Psoas muscle (tissue), 8 donors: ENCODE results near the gene TRIM27. TPM values are rescaled to one million over a fixed set of nuclear protein-coding genes. Genes with fewer than 3 reads are reported as not detected.

Source experiments
- ATAC-seq, 4 donors: fragments of 200-7000 bp; cut with Tn5 transposase; one replicate each; pipeline ENCODE4 v1.9.1; 2020; ENCODE audit warnings: moderate library complexity in 3 of 4, mild to moderate bottlenecking in 2 of 4
- DNase-seq, 2 donors: peaks; one replicate each; pipeline ENCODE4 v3.0.0-alpha.2; 2020
- H3K27ac ChIP-seq: fragments of 200-600 bp; one replicate; pipeline ENCODE4 v1.8.0; 2022
- H3K27me3 ChIP-seq, 3 donors: fragments of 200-600 bp in 1 of 3; one replicate each; pipeline versions ENCODE4 v1.6.1 to v1.8.0; 2013 to 2022; ENCODE audit warnings: low read length in 2 of 3, mild to moderate bottlenecking in 2 of 3, moderate library complexity in 1 of 3; ENCODE audit not compliant: insufficient read depth in 3 of 3
- H3K36me3 ChIP-seq, 2 donors: fragments of 200-600 bp in 1 of 2; one replicate each; pipeline versions ENCODE4 v1.6.1 to v1.8.0; 2013 to 2022; ENCODE audit warnings: low read depth in 1 of 2, mild to moderate bottlenecking in 1 of 2, moderate library complexity in 1 of 2; ENCODE audit not compliant: insufficient read depth in 1 of 2
- H3K4me1 ChIP-seq: fragments of 200-600 bp; one replicate; pipeline ENCODE4 v1.8.0; 2022
- H3K4me3 ChIP-seq: fragments of 200-600 bp; one replicate; pipeline ENCODE4 v1.8.0; 2022; ENCODE audit warnings: mild to moderate bottlenecking
- H3K9me3 ChIP-seq: fragments of 200-600 bp; one replicate; pipeline ENCODE4 v1.8.0; 2022
- WGBS, 3 donors: extraction: QIAGEN DNeasy Blood & Tissue Kit; methylation state at CpG; one replicate each; pipeline versions ENCODE4 v1.1.6 to v1.1.7; 2013; 5-methylcytosine and 5-hydroxymethylcytosine counted together
- intact Hi-C, 2 donors: fragments of 100-400 bp; cut with DNase I; formaldehyde crosslinking; loops; one replicate each; pipeline versions ENCODE4 v1.11.0 to v1.14.2; 2022
- polyA plus RNA-seq, 3 donors: library from polyadenylated mRNA; stranded (reverse); fragments of 200-250 nt; gene quantifications; one replicate each; pipeline ENCODE4 v1.2.3, GENCODE V29; 2013
- total RNA-seq, 4 donors: library from RNA; stranded (reverse); fragmentation: NEBNext Ultra II Directional in 2 of 4; extraction: Animal tissue kit (Norgen Biotek cat#: 25700) in 2 of 4; gene quantifications; one replicate each; pipeline versions ENCODE4 v1.2.1 to v1.2.4, GENCODE V29; 2021 to 2023
- TF ChIP-seq, protein P1 (sequence below): fragments of 200-600 bp; IDR thresholded peaks from one replicate; pipeline ENCODE4 v1.8.0; 2022; ENCODE audit warnings: antibody characterized with exemption
- donor health status: healthy with polysubstance abuse.
- donor health status: DM: no; HTN: no; CAD: no; lungs with moderate emphysema.
- donor health status: Bipolar disorder and iron deficiency.
- donor health status: healthy.
- donor health status: DM: yes; HTN: yes; CAD: no.
- donor health status: DM: no; HTN: no; CAD: no.
- donor health status: DM: no; HTN: no; CAD: no.
- donor health status: DM: yes; HTN: yes; CAD: no.

TRIM27 gene
- total and polyA plus RNA-seq, 7 donors = 15.0 to 42.8 (median 23.7) TPM

DNA sequence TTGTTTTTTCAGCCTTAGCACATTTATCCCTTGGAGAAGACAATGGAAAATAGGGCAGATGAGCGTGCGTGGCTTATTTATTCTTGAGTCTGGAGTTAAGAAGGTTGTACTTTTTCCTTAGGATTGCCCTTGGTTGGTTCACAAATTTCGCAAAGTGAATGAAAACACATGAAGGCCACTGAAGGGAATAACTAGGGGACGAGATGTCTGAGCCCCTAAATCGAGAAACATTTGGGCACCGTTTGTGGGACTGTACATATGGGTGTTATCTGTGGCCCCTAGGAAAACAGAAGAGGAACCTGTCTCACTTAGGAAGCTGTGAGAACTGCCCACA lies 19.4 kb upstream of the TRIM27 start:
- 41 to 48% (median 41%) methylated on average over 6 of the region's 6 CpGs for WGBS, 3 donors
- no peak for ATAC-seq

DNA sequence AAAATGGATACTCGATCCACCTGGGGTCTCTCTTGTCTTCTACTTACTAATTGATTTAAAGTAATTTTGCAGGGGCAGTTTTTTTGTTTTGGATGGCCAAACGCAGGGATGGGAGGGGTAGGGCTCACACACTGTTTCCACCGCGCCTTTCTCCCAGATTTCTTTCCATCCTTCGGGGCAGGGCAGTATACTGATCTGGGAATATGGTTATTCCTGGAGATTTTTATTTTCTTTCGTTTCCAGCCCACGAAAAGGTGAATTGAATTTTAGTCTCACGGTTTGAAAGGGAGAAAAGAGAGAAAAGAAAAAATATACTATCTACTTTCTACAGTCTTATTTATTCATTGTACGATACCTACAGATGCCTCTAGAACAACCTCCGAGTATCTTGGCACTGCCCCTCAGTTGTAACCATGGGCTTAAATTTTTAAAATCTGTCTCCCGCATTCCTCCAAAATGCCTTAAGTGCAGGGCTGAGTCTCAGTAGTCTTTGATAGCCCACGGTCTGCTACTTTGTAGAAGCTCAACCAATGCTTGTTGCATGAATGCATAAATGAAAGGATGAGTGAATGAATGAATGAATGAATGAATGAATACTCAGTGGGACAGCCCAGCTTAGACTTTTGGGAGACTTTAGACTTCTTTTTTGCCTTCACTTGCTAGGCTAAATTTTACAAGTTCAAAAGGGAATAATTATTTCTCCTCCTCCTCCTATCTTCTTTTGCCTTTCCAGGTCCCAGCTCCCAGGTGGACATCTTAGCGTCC lies 18.1 kb upstream of the TRIM27 start:
- WGBS, 3 donors = 8 to 11% (median 10%) methylated on average over 13 of the region's 13 CpGs
- peaks cover 0 to 23% (median 0%) of the 10 kb centered on the region in 3 donors for H3K27me3 ChIP-seq
- intact Hi-C loops = loop anchor here in 1 of 2 donors (1.0 to 10.0 kb wide), 2 partner anchors 39 to 107 kb away; no protein-coding TSS in a partner anchor
- no peak for ATAC-seq
- peaks cover 16% of the 10 kb centered on the region for H3K4me1 ChIP-seq
- no peak for DNase-seq
- no peaks in the 10 kb centered on the region for H3K36me3 ChIP-seq
- H3K4me3 ChIP-seq = peak overlapping the region; percentile 71
- TF ChIP-seq, protein P1, sequence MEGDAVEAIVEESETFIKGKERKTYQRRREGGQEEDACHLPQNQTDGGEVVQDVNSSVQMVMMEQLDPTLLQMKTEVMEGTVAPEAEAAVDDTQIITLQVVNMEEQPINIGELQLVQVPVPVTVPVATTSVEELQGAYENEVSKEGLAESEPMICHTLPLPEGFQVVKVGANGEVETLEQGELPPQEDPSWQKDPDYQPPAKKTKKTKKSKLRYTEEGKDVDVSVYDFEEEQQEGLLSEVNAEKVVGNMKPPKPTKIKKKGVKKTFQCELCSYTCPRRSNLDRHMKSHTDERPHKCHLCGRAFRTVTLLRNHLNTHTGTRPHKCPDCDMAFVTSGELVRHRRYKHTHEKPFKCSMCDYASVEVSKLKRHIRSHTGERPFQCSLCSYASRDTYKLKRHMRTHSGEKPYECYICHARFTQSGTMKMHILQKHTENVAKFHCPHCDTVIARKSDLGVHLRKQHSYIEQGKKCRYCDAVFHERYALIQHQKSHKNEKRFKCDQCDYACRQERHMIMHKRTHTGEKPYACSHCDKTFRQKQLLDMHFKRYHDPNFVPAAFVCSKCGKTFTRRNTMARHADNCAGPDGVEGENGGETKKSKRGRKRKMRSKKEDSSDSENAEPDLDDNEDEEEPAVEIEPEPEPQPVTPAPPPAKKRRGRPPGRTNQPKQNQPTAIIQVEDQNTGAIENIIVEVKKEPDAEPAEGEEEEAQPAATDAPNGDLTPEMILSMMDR = no peak
- H3K9me3 ChIP-seq = no peaks in the 10 kb centered on the region
- no peak overlapping the region for H3K27ac ChIP-seq

More for the DNA sequence above, 19.4 kb upstream of the TRIM27 start:
- H3K27ac ChIP-seq = no peak overlapping the region
- H3K4me1 ChIP-seq = peaks cover 16% of the 10 kb centered on the region
- peaks cover 0 to 23% (median 0%) of the 10 kb centered on the region in 3 donors for H3K27me3 ChIP-seq
- TF ChIP-seq, protein P1 = no peak
- no peak for DNase-seq
- H3K36me3 ChIP-seq = no peaks in the 10 kb centered on the region
- H3K9me3 ChIP-seq = no peaks in the 10 kb centered on the region
- intact Hi-C loops = loop anchor here in 1 of 2 donors (10.0 kb wide), 1 partner anchor 108 kb away; no protein-coding TSS in a partner anchor
- H3K4me3 ChIP-seq = peak overlapping the region; percentile 68

DNA sequence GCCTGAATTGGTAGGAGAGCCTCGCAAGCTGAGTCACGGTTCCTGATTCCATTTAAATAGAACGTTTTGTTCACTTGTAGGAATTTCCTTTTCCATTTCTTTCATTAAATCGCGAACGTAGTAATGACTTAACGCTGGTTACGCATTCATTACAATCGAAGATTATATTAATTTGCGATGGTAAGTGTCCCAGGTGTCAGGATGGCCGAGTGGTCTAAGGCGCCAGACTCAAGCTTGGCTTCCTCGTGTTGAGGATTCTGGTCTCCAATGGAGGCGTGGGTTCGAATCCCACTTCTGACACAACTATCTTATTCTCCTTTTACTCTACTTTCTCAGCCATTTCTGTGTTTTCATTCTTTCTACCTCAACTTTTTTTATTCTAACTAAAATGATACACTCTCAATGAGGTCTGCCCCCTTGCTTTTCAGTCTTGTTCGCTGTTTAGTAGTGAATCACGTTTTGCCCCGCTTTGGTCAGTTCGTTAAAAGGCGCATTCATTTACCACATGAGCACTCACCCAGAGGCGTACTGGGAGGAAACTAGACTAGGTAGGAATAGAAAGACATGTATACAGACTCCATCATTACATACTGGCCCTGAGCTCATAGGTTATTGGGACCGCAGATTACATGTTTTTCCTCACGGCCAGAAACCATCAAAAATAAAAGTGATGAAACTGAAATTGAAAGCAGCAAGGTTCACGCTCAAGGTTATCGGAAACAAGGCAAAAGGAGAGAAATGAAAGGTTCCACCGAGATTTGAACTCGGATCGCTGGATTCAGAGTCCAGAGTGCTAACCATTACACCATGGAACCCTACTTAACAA lies 17.3 kb upstream of the TRIM27 start:
- H3K27ac ChIP-seq = peak overlapping the region; percentile 48
- peak overlapping the region; percentile 71 for H3K4me3 ChIP-seq
- peaks cover 16% of the 10 kb centered on the region for H3K4me1 ChIP-seq
- H3K27me3 ChIP-seq = peaks cover 0 to 23% (median 0%) of the 10 kb centered on the region in 3 donors
- peak; percentile 78 to 89 (median 86) for ATAC-seq
- no peaks in the 10 kb centered on the region for H3K36me3 ChIP-seq
- TF ChIP-seq, protein P1 = no peak
- DNase-seq = peak; percentile 51 to 67
- H3K9me3 ChIP-seq = no peaks in the 10 kb centered on the region
- intact Hi-C loops = loop anchor here in 1 of 2 donors (1.0 to 10.0 kb wide), 3 partner anchors 40 to 106 kb away; no protein-coding TSS in a partner anchor
- WGBS, 3 donors = 0 to 1% (median 1%) methylated on average over 28 of the region's 28 CpGs

DNA sequence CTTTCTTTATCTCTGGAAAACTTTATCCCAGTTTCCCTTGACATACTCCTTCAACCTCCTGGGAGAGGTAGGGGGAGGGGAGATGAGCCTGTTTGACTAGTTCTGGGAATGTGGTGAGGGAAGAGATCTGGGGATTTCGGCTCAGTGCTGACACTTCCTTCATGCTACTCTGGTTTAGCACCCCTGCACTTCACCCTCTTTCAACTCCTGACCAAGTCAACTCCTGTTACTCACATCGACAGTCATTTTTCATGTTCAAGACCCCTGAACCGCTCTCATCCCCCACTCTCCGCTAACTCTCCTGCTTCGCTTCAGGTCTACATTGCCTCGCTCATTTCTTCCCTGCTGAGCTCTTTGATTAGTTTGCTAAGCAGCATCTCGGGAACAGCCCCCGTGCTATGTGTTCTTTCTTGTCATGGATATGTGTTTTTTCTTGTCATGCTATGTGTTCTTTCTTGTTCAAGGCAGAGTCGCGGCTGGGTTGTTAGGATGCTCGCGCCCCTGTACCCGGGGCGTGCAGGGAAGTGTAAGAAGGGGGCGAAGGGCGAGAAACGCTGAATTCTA lies 16.6 kb upstream of the TRIM27 start:
- Histone ChIP-seq H3K4me1 (peaks cover 16% of the 10 kb centered on the region), H3K27ac (peak overlapping the region; percentile 42), H3K4me3 (peak overlapping the region; percentile 71), H3K36me3 (no peaks in the 10 kb centered on the region), H3K27me3 (peaks cover 0 to 23% (median 0%) of the 10 kb centered on the region in 3 donors), H3K9me3 (no peaks in the 10 kb centered on the region)
- DNase-seq (no peak), ATAC-seq (peak; percentile 25 to 42 (median 32))
- intact Hi-C loops = loop anchor here in 1 of 2 donors (1.0 to 10.0 kb wide), 2 partner anchors 44 to 106 kb away; no protein-coding TSS in a partner anchor
- WGBS, 3 donors = 1 to 2% (median 2%) methylated on average over 17 of the region's 17 CpGs
- TF ChIP-seq, protein P1 = no peak
